ENCODE results near the gene TTI1.

GRCh38 chr20:38033330-38034107 lies at the start of gene TTI1, which contains the start of gene RPRD1B:
- TF ChIP-seq POLR2A (IDR thresholded peaks at IDR 0.05; ENCODE audit: low read depth, low read length) (peak; percentile 77), POLR2AphosphoS5 (IDR thresholded peaks at IDR 0.05; ENCODE audit: low read depth, low read length) (peak; percentile 79), TAF1 (IDR thresholded peaks at IDR 0.05; ENCODE audit: low read depth, low read length) (peak; percentile 84), POU2F2 (IDR thresholded peaks at IDR 0.05; ENCODE audit: low read depth, low read length) (no peak), PAX5 (IDR thresholded peaks at IDR 0.05; ENCODE audit: insufficient read depth, low read length, severe bottlenecking) (no peak)
